Endodermal cell (in vitro differentiated cells): ENCODE results near the gene PRDM15. TPM values are rescaled to one million over a fixed set of nuclear protein-coding genes. Genes with fewer than 3 reads are reported as not detected.

Source experiments
- DNase-seq: peaks from one replicate; pipeline ENCODE4 v3.0.0-alpha.2; 2017
- H3K27ac ChIP-seq: 2 replicates; pipeline ENCODE4 v1.5.1; 2013; ENCODE audit warnings: mild to moderate bottlenecking, low read depth, low read length, moderate library complexity
- H3K27me3 ChIP-seq: 2 replicates; pipeline ENCODE4 v1.6.1; 2013; ENCODE audit warnings: mild to moderate bottlenecking, low read length, moderate library complexity; ENCODE audit not compliant: insufficient read depth, control insufficient read depth, poor library complexity, severe bottlenecking
- H3K36me3 ChIP-seq: 2 replicates; pipeline ENCODE4 v1.7.0; 2013; ENCODE audit warnings: mild to moderate bottlenecking, low read length, moderate library complexity; ENCODE audit not compliant: control insufficient read depth, insufficient read depth
- H3K4me1 ChIP-seq: one replicate; pipeline ENCODE4 v1.7.0; 2013; ENCODE audit warnings: low read length; ENCODE audit not compliant: control insufficient read depth, insufficient read depth
- H3K4me3 ChIP-seq: 2 replicates; pipeline ENCODE4 v1.5.1; 2013; ENCODE audit warnings: mild to moderate bottlenecking, low read length, moderate library complexity
- H3K9ac ChIP-seq: 2 replicates; pipeline ENCODE4 v1.6.1; 2013; ENCODE audit warnings: mild to moderate bottlenecking, low read length, moderate library complexity; ENCODE audit not compliant: poor library complexity, severe bottlenecking; ENCODE audit errors: extremely low read depth
- H3K9me3 ChIP-seq: 2 replicates; pipeline ENCODE4 v1.6.1; 2013; ENCODE audit warnings: mild to moderate bottlenecking, low read length, moderate library complexity; ENCODE audit not compliant: control insufficient read depth
- H3K27ac Mint-ChIP-seq: 2 replicates; pipeline ENCODE4 v1.8.0; 2020; ENCODE audit warnings: mixed read lengths
- H3K27me3 Mint-ChIP-seq: 2 replicates; pipeline ENCODE4 v1.8.0; 2021; ENCODE audit warnings: mild to moderate bottlenecking, mixed read lengths; ENCODE audit not compliant: insufficient read depth
- H3K36me3 Mint-ChIP-seq: 2 replicates; pipeline ENCODE4 v1.8.0; 2020; ENCODE audit warnings: low read depth, mixed read lengths
- H3K4me1 Mint-ChIP-seq: 2 replicates; pipeline ENCODE4 v1.8.0; 2020; ENCODE audit warnings: mixed read lengths
- H3K4me3 Mint-ChIP-seq: 2 replicates; pipeline ENCODE4 v1.8.0; 2020; ENCODE audit warnings: mild to moderate bottlenecking, moderate library complexity, mixed read lengths
- H3K9me3 Mint-ChIP-seq: 2 replicates; pipeline ENCODE4 v1.8.0; 2020; ENCODE audit warnings: mild to moderate bottlenecking, mixed read lengths
- CTCF ChIP-seq: fragments of 200-600 bp; sonication (generic); conservative IDR thresholded peaks from 2 replicates; pipeline ENCODE4 v1.5.0; 2021; ENCODE audit warnings: antibody characterized with exemption, mild to moderate bottlenecking
- WGBS, 2 experiments: methylation state at CpG; one replicate each; pipeline versions ENCODE4 v1.1.5 to v1.1.7; 2013; ENCODE audit warnings: missing lambda C conversion rate in 2 of 2, mixed read lengths in 1 of 2; ENCODE audit not compliant: insufficient coverage in 1 of 2, insufficient read length in 1 of 2; 5-methylcytosine and 5-hydroxymethylcytosine counted together
- total RNA-seq, 2 donors: library from RNA; stranded (reverse); fragmentation: NEBNext Ultra II Directional in 1 of 2; extraction: Animal tissue kit (Norgen Biotek cat#: 25700) in 1 of 2; gene quantifications; 2 replicates in 1 of 2; 3 replicates in 1 of 2; pipeline ENCODE4 v1.2.1, GENCODE V29; 2021

Gene PRDM15
- total RNA-seq, 2 donors from 2014 or later: 8.8 to 10.1 TPM

DNA sequence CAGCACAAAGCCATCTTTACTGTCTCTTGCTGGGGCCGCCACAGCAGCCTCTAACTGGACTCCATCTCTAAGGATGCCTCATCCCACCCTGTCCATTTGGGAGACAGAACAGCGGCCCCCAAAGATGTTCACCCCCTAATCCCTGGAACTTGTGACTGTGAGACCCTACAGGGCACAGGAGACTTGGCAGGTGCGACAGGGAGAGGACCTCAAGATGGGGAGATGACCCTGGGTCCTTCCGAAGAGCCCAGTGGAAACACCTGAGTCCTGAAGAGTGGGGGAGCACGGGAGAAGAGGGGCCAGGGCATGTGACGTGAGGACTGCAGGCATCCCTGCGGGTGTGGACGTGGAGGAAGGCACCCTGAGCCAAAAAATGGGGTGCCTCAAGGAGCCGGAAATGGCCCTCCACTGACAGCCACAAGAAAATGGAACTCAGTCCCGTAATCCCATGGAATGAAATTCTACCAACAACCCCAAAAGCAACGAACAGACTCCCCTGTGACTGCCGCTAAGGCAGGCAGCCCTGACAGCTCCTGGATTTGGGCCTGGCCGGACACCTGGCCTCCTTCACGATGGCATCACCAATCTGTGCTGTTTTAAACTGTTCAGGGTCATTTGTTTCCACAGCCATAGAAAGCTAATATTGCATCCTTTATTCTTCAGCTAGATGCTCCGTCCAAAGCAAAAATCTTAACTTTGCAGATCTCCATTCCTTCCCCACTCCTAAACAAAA is 40.7 kb upstream of the PRDM15 start:
- DNase-seq: no peak
- Mint-ChIP-seq H3K27me3 (no peaks in the 10 kb centered on the region), H3K36me3 (peaks cover 21% of the 10 kb centered on the region), H3K9me3 (no peaks in the 10 kb centered on the region), H3K4me1 (peaks cover 4% of the 10 kb centered on the region), H3K4me3 (no peak overlapping the region), H3K27ac (no peak overlapping the region)
- no peak for TF ChIP-seq CTCF
- WGBS, 2 experiments: 90 to 95% methylated on average over 10 to 15 of the region's 15 CpGs
- no peak overlapping the region for H3K27ac ChIP-seq
- H3K36me3 ChIP-seq: peaks cover 7% of the 10 kb centered on the region
- H3K27me3 ChIP-seq: no peaks in the 10 kb centered on the region
- H3K9ac ChIP-seq: no peak overlapping the region
- no peaks in the 10 kb centered on the region for H3K9me3 ChIP-seq
- no peak overlapping the region for H3K4me3 ChIP-seq
- no peaks in the 10 kb centered on the region for H3K4me1 ChIP-seq

DNA sequence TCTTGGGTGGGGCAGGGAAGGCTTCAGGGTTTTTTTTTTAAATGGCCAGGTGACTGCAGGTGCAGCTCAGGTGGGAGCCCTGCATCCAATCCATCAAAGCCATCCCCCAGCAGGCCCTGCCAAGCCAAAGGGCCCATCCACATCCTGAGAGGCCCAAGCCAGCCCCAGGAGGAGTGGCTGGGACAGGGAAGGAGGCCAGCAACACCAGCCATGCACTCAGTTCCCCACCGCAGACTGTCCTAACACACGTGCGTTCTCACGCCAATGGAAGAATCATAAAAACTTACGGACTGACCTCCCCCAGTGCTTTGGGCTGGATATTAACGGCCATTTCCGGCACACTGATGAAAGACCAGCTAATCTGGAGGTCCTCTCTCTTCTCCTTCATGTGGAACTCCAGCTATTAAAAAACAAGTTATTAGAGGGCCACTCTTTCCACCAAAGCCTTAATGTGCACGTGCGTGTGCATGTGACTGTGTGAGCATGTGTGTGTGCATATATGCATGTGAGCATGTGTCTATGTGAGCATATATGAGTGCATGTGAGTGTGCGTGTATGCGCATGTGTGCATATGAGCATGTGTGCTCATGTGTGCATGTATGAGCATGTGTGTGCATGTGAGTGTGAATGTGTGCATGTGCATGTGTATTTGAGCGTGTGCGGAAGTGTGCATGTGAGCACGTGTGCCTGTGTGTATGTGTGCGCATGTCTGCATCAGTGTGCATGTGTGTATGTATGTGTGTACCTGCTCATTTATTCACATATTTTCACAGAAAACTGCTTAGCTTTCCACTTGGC is 39.6 kb upstream of the PRDM15 start:
- Histone ChIP-seq H3K9ac (no peak overlapping the region), H3K27me3 (no peaks in the 10 kb centered on the region), H3K27ac (no peak overlapping the region), H3K9me3 (no peaks in the 10 kb centered on the region), H3K4me3 (no peak overlapping the region), H3K4me1 (no peaks in the 10 kb centered on the region), H3K36me3 (peaks cover 7% of the 10 kb centered on the region)
- WGBS, 2 experiments: 97 to 99% methylated on average over 11 to 13 of the region's 15 CpGs
- no peak for DNase-seq
- no peaks in the 10 kb centered on the region for H3K27me3 Mint-ChIP-seq
- no peak overlapping the region for H3K4me3 Mint-ChIP-seq
- peaks cover 27% of the 10 kb centered on the region for H3K36me3 Mint-ChIP-seq
- no peaks in the 10 kb centered on the region for H3K9me3 Mint-ChIP-seq
- H3K4me1 Mint-ChIP-seq: peaks cover 4% of the 10 kb centered on the region
- H3K27ac Mint-ChIP-seq: no peak overlapping the region
- TF ChIP-seq CTCF: no peak

- Histone ChIP-seq H3K27ac (no peak overlapping the region), H3K4me1 (no peaks in the 10 kb centered on the region), H3K27me3 (no peaks in the 10 kb centered on the region), H3K36me3 (peaks cover 14% of the 10 kb centered on the region), H3K9ac (no peak overlapping the region), H3K9me3 (no peaks in the 10 kb centered on the region), H3K4me3 (no peak overlapping the region)
- Mint-ChIP-seq H3K4me1 (peaks cover 4% of the 10 kb centered on the region), H3K4me3 (no peak overlapping the region), H3K36me3 (peaks cover 33% of the 10 kb centered on the region), H3K9me3 (no peaks in the 10 kb centered on the region), H3K27ac (no peak overlapping the region), H3K27me3 (no peaks in the 10 kb centered on the region)
- no peak for TF ChIP-seq CTCF
- DNase-seq: no peak
- 93 to 100% methylated on average over 3 to 4 of the region's 4 CpGs for WGBS, 2 experiments
These were observed 38.4 kb upstream of the PRDM15 start for GRCh38 chr21:41917531-41917930.
